Left forelimb (tissue), 1 donor: ENCODE results near the gene ABI3BP.

ENCODE experiments used
- DNase-seq: peaks from one replicate; pipeline ENCODE4 v3.0.0-alpha.2; 2018; ENCODE audit warnings: low spot score

Gene ABI3BP

GRCh38 chr3:100834332-100834731, 158.9 kb downstream of the ABI3BP start:
- no peak for DNase-seq

GRCh38 chr3:100833483-100833882, 159.7 kb downstream of the ABI3BP start:
- no peak for DNase-seq

- DNase-seq: no peak
Observed at GRCh38 chr3:100831629-100832028, 161.6 kb downstream of the ABI3BP start.

GRCh38 chr3:100830931-100831330, 162.3 kb downstream of the ABI3BP start:
- no peak for DNase-seq

GRCh38 chr3:100825574-100825973, 167.6 kb downstream of the ABI3BP start:
- DNase-seq: no peak

GRCh38 chr3:100815583-100815982, 177.6 kb downstream of the ABI3BP start:
- no peak for DNase-seq

- DNase-seq: no peak
Observed at GRCh38 chr3:100813828-100814227, 179.4 kb downstream of the ABI3BP start.

GRCh38 chr3:100811779-100812507, 181.3 kb downstream of the ABI3BP start:
- DNase-seq: no peak

GRCh38 chr3:100810671-100811070, 182.6 kb downstream of the ABI3BP start:
- no peak for DNase-seq

- no peak for DNase-seq
Observed at GRCh38 chr3:100804631-100805030, 188.6 kb downstream of the ABI3BP start.

GRCh38 chr3:100803711-100804110, 189.5 kb downstream of the ABI3BP start:
- DNase-seq: no peak

GRCh38 chr3:100802126-100802525, 191.1 kb downstream of the ABI3BP start:
- DNase-seq: no peak

- DNase-seq: no peak
Observed at GRCh38 chr3:100798012-100798411, 195.2 kb downstream of the ABI3BP start.

GRCh38 chr3:100796556-100796955, 196.7 kb downstream of the ABI3BP start:
- no peak for DNase-seq

GRCh38 chr3:100789579-100789978, 203.6 kb downstream of the ABI3BP start:
- no peak for DNase-seq

- no peak for DNase-seq
Observed at GRCh38 chr3:100783619-100784018, 209.6 kb downstream of the ABI3BP start.

- peak; percentile 76 for DNase-seq
Observed at GRCh38 chr3:100782906-100783305, 210.3 kb downstream of the ABI3BP start.

GRCh38 chr3:100782348-100782747, 210.9 kb downstream of the ABI3BP start:
- peak; percentile 69 for DNase-seq

GRCh38 chr3:100781301-100781700, 211.9 kb downstream of the ABI3BP start:
- no peak for DNase-seq

- no peak for DNase-seq
Observed at GRCh38 chr3:100780071-100780622, 213.1 kb downstream of the ABI3BP start.

GRCh38 chr3:100779480-100779879, 213.7 kb downstream of the ABI3BP start:
- no peak for DNase-seq

- no peak for DNase-seq
Observed at GRCh38 chr3:100777271-100777670, 215.9 kb downstream of the ABI3BP start.

GRCh38 chr3:100776746-100777145, 216.5 kb downstream of the ABI3BP start:
- no peak for DNase-seq
